GM18907 (cell line): ENCODE data around the gene GALNT13.

Experiments
- ATAC-seq: cut with Tn5 transposase; IDR thresholded peaks from one replicate; pipeline ENCODE4 v1.9.1; 2021; ENCODE audit warnings: mild to moderate bottlenecking, moderate library complexity; ENCODE audit not compliant: unreplicated experiment

GALNT13 gene

GRCh38 chr2:153940511-153940910 lies 68.8 kb downstream of the GALNT13 start:
- ATAC-seq: no peak

DNA sequence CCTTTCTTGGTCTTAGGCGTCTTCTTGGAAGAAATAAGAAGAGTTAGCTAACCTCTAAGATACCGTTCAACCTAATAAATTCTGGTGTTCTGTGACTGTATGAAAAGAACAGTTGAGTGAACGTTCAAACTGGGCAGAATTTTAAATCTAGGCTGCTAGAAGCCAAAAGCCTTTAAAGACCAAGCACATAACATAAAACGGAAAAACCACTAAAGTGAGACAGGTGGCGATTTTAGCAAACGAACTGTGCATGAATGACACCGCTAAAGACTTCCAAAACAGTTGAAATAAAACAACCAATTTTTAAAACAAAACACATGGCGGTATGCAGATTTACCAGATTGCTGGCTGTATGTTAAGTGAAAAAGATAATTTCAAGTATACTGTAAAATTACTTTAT lies 73.1 kb downstream of the GALNT13 start:
- ATAC-seq: no peak

DNA sequence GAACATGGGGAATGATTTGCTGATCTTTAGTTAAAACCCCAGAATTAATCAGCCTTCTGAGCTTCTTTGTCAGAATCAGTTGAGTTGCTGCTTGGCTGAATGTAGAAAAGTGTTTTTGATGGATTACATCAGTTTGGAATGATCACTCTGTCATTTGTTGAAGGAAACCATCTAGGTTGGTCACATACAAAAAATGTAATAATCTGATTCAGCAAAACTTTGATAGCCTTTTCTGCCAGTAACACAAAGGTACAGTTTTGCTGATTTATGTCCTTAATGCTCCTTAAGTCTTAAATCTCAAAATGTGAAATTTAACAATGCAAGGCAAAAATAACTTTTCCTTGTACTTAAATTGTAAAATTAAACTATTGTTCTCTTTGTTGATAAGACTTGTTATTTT lies 74.3 kb downstream of the GALNT13 start:
- ATAC-seq: no peak

- no peak for ATAC-seq
Measured at GRCh38 chr2:153953761-153954160, 82.0 kb downstream of the GALNT13 start.

GRCh38 chr2:153963256-153963655 lies 91.5 kb downstream of the GALNT13 start:
- ATAC-seq: no peak

DNA sequence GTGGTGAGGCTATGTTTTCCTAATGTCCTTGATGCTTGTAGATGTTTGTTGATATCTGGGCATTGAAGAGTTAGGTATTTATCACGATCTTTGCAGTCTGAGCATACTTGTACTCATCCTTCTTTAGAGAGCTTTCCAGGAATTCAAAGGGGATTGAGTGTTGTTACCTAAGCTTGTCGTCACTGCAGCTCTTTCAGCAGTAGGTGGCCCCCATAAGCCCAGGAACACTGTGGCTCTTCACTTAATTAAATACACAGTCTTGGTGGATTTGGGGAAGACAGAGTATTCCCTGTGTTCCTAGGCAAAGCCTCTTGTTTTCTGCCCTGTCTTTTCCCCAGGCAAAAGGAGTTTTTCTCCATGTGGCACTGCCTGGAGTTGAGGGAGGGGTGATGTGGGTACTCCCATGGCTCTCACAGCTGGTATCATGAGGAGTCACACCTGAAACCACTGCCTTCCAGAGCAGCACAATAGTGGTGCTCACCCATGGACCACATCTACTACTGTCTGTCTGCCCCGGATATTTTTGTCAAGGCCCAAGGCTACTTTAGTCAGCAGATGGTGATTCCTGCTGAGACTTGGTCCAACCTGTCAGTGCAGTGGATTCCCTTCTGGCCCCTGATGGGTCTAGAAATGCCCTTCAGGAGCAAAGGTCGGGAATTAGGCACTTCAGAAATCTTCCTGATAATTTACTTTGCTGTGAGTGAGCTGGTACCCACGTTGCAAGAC lies 95.7 kb downstream of the GALNT13 start:
- no peak for ATAC-seq

DNA sequence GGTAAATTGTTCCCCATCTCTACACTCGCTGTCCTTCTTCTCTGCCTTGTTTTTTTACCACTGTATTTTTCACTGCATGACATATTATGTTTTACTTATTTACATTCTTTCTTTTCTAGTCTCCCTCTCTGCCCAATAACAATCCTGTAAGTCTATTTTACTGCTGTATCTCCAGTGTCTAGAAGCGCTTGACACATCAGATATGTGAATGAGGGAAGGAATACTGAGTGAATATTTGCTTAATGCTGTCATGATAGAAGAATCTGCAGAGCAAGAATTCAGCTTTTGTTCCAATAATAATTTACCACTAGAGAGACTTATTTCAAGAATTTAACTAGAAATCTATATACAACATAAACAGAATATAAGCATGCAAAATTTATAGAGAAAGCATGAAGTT lies 99.5 kb downstream of the GALNT13 start:
- ATAC-seq: no peak

- no peak for ATAC-seq
Measured at GRCh38 chr2:153971855-153972254, 100.1 kb downstream of the GALNT13 start.

GRCh38 chr2:153972412-153972811 lies 100.7 kb downstream of the GALNT13 start:
- ATAC-seq: no peak

DNA sequence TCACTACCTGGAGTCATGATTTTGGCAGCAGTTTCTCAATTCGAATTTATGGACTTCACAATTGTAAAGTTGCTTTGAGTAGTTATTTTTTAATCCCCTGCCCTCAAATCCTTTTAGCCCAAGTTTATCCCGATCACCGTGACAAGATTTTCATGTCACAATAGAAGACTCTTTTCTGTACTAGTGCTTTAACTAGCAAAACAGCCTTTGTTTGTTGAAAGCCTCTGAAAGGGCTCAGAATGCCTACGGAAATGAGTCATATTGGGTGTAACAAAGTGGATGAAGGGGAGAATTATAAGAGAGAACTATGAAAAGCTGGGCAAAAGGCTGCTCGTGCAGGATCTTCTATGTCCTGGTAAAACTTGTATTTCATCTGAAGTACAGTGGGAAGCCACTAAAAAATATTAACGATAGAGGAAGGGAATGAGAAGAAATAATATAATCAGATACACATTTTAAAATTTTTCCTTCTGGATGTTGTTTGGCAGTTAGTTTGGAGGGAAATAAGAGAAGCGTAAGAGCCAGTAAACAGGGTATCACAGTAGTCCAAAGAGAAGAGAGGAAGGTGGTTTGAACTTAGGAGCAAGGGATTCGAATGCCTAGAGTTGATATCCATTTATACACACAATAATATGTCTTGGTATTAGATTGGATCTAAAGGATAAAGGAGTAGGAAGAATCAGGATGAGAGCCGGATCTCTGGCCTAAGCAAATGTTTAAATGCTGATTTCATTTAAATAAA lies 114.9 kb downstream of the GALNT13 start:
- ATAC-seq: no peak

- ATAC-seq: no peak
Measured at GRCh38 chr2:153990771-153991170, 119.0 kb downstream of the GALNT13 start.

DNA sequence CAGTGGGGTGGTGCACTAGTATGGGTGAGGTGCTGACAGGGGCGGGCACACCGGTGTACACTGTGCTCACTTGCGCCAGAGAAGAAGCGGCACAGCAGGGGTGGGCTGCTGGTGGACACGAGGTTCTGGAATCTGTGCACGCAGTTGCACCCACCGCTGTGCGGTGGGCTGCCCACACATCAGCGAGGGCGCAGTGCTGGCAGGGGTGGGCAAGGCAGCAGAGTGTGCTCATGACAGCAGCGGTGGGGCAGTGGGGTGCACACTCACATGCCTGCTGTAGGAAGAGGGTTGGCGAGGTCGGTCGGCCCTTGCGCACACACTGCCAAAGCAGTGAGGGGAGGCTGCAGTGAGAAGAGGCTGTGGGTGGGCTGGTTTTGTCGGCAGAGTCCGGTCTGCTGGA lies 141.8 kb downstream of the GALNT13 start:
- no peak for ATAC-seq

GRCh38 chr2:154015233-154015632 lies 143.5 kb downstream of the GALNT13 start:
- ATAC-seq: no peak

- no peak for ATAC-seq
Measured at GRCh38 chr2:154029504-154029903, 157.8 kb downstream of the GALNT13 start.

- no peak for ATAC-seq
Measured at GRCh38 chr2:154032220-154032619, 160.5 kb downstream of the GALNT13 start.

- no peak for ATAC-seq
Measured at GRCh38 chr2:154046493-154046892, 174.8 kb downstream of the GALNT13 start.

DNA sequence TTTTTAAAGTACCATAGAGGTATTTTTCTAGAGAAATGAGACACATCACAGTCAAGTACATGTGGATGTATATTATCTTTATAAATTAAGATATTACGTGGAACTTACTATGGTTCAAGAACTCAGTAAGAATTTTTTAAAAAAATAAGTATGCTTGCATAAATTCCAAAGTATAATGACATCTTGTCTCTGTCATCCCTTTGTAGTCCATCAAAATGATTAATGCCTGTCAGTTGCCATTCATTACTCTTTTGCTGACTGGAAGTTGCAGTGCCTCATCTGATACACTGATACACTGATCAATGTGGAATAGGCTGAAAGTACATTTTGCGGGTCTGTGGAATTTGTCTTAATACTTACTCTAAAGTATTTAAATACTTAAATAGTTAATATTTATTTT lies 177.2 kb downstream of the GALNT13 start:
- no peak for ATAC-seq

DNA sequence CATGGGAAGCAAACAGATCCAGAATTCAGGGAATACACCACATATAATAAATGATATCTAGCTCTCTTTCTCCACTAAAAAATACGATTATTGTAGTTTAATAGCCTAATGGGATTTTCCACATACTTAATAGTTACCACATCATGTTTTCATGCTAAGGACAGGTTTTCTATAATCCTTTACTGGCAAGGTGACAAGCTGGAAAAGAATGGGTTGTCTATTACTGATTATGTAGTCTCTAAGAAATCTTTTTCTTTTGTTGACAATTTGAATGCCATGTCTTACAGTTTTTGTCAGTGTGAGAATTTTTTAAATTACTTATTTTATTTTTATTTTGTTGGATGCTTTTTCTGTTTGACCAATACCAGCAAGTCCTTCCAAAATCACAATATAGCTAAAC lies 177.8 kb downstream of the GALNT13 start:
- ATAC-seq: no peak

- no peak for ATAC-seq
Measured at GRCh38 chr2:154067124-154067523, 195.4 kb downstream of the GALNT13 start.

DNA sequence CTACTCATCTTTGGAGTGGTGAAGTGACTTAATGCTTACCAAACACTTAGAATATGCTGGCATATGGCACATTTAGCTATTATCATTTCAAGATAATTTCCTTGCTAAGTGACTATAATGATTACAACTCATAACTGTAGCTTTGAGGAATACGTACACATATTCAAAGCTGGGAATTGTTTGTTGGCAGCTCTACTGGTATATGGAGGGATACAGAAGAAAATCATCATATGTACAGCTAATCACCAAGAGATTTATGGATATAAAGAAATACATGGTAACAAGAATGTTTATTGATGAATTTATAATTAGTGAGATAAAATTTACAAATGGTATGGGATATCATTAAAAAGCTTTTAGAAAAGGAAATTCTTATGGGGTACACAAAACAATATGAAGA lies 207.2 kb downstream of the GALNT13 start:
- no peak for ATAC-seq

GRCh38 chr2:154092571-154092970 lies 220.8 kb downstream of the GALNT13 start:
- ATAC-seq: no peak

DNA sequence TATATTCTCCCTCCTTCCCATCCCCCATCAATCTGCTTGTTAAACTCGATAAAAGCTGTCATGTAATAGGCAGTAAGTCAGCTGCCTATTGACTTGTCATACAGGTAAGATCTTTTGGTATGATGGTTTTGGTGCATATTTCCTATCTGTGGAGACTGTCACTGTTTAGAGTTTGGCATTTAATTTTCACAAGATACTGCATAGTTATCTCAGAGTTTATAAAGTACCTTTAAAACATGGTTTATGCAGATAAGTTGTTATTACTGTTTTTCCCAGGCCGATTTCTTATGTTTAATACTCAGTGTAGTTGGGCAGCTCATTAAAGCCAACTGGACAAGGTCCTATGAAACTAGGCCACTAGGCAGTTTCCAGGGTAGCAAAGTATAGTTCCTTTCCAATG lies 222.1 kb downstream of the GALNT13 start:
- no peak for ATAC-seq
